GM13976 (cell line): Measurements from ENCODE around the gene MR1.

Source experiments
- DNase-seq: peaks from one replicate; pipeline ENCODE4 v3.0.0; 2012; ENCODE audit warnings: low spot score
- in situ Hi-C: fragments of 300-500 bp; cut with MboI; formaldehyde crosslinking; loops from one replicate; pipeline ENCODE4 v1.12.0; 2022; ENCODE audit warnings: low sequenced_read_pairs, mixed read lengths, inconsistent platforms; ENCODE audit not compliant: unreplicated experiment
- TF ChIP-seq, protein P1 (sequence below): IDR thresholded peaks from 2 replicates; pipeline ENCODE4 v1.5.1; 2012; ENCODE audit warnings: borderline replicate concordance, mild to moderate bottlenecking; ENCODE audit not compliant: insufficient read depth; ENCODE audit errors: extremely low read depth, missing control alignments, control extremely low read depth

MR1 gene

DNA sequence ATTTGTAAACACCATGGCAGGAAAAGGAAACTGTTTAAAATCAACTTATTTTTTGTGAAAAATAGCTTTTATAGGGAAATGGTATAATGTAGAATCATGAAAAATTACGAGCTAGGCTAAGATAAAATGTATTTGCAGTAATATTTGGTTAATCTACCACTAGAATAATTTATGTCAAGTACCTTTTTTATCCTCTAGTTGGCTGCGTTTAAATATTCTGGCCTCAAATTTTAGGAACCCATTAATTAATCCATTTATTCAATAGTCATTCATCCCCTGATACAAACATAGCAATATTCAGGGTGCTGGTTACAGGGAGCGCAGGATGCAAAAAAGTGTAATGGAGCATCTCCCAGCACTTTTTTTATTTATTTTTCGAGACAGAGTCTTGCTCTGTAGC is 46.1 kb downstream of the MR1 start:
- in situ Hi-C loops: no loop called here
- DNase-seq: no peak
- TF ChIP-seq, protein P1, sequence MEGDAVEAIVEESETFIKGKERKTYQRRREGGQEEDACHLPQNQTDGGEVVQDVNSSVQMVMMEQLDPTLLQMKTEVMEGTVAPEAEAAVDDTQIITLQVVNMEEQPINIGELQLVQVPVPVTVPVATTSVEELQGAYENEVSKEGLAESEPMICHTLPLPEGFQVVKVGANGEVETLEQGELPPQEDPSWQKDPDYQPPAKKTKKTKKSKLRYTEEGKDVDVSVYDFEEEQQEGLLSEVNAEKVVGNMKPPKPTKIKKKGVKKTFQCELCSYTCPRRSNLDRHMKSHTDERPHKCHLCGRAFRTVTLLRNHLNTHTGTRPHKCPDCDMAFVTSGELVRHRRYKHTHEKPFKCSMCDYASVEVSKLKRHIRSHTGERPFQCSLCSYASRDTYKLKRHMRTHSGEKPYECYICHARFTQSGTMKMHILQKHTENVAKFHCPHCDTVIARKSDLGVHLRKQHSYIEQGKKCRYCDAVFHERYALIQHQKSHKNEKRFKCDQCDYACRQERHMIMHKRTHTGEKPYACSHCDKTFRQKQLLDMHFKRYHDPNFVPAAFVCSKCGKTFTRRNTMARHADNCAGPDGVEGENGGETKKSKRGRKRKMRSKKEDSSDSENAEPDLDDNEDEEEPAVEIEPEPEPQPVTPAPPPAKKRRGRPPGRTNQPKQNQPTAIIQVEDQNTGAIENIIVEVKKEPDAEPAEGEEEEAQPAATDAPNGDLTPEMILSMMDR: no peak

DNA sequence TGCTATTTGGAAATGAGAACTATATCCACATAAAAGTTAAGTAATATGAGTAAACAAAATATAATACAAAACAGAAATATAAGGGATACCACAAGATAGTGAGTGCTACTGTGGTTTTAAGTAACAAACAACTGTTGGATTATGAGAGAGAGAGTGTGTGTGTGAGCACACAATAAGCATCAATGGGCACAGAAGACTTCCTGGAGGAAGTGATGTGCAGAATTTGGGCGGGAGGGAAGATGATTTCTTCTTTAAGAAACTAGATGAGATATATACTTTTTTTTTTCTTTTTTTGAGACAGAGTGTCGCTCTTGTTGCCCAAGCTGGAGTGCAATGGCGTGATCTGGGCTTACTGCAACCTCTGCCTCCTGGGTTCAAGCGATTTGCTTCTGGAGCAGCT is 46.8 kb downstream of the MR1 start:
- in situ Hi-C loops: no loop called here
- DNase-seq: no peak
- TF ChIP-seq, protein P1: no peak

DNA sequence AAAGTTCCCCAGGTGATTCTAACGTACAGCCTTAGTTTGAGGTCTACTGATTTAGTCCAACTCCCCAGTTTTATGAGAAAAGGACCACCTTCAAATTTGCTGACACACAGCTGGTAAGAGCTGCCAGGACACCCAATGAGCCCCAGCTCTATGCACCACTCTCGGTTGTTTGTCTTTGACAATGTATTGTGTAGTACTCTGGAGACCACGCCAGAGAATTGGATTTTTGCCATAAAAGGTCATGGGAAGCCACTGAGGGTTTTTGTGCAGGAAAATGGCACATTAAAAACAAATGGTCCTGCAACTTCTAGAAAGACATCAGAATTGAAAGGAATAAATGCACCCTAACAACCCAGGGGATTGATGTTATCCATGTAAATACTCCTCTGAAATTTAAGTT is 47.6 kb downstream of the MR1 start:
- in situ Hi-C loops: no loop called here
- TF ChIP-seq, protein P1: no peak
- DNase-seq: no peak

DNA sequence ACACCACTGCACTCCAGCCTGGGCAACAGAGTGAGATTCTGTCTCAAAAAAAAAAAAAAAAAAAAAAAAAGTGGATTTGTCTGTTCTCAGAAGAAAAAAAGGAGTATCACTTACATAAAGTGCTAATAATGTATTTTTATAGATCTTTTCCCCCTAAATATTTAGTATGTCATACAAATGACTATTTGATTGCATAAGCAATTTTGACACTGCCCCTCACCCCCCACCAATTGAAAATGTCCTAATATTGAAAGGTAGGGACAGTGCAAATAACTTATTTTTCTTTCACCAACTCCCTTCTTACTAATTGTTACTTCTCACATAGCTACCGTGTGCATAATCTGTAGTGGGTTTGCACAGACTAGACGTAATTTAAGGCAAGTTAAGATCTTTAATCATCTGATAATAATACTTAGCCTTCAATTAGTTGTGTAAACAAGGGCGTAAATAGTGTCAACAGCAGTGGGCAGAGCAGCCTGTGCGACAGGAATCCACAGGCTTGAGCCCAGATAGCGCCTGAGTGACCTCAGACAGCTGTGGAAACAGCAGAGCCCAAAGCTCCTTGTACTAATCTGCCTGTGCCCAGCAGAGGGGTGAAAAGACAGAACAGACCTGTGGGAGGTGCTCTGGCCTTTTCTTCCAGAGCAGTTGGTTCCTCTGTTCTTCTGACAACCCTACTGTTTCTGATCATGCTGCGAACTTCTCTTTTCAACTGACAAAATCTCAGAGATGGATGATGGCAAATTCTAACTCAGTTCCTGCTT is 50.2 kb downstream of the MR1 start:
- DNase-seq: peak; percentile 71
- TF ChIP-seq, protein P1: peak; percentile 76
- in situ Hi-C loops: no loop called here

DNA sequence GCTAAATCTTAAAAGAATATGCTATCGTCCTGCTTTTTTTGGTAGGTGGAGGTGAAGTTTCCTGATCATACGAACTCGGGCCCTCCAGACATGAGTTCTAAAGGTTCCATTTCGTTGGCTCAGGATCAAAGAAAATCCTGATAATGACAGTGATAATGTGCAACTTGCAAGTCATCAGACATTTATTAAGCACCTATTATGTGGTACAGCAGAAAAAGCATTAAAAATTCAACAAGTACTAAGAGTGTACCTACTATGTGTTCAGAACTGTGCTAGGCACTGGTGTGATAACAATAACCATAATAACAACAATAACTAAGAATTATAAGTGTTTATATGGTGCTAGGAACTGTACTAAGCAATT is 50.8 kb downstream of the MR1 start:
- no peak for DNase-seq
- in situ Hi-C loops: no loop called here
- TF ChIP-seq, protein P1: no peak

DNA sequence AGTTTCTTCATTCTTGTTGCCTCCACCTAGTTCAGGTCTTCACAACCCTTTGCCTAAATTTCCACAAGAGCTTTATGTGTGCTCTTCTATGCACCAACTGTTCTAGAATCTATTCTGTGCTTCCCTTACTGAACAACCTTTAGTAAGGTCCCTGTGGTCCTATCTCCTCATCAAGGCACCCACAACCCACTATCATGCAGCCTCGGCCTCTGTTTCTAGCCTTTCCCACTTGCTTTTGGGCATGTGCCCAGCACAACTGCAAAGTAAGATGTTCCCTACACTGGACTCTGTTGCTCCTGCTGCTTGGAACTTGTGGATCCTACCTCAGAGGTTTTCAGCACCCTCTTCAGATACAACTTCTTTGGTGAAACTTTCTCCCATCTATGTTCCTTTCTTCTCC is 52.3 kb downstream of the MR1 start:
- in situ Hi-C loops: no loop called here
- TF ChIP-seq, protein P1: no peak
- DNase-seq: no peak
